Stimulated activated CD4-positive, alpha-beta T cell treated with anti-CD3 and anti-CD28 coated beads, Interleukin-12 subunit alpha, Interleukin-12 subunit beta, amount 100 ng/mL, for 48 hours (primary cell): ENCODE measurements around the gene KLHL35.
"Not testable (repeated sequence)": the region's sequence is repeated elsewhere in the genome, so short reads cannot be mapped to it uniquely, and the experiment has no call there.

Source experiments
- DNase-seq, 3 donors: peaks; one replicate each; pipeline ENCODE4 v3.0.0-alpha.2; 2020; ENCODE audit warnings: low read depth in 2 of 3, low spot score in 1 of 3

Gene KLHL35

GRCh38 chr11:75394085-75394840, 38.7 kb downstream of the KLHL35 start:
- DNase-seq = no peak

- DNase-seq = no peak
Observed at GRCh38 chr11:75389925-75390324, 43.1 kb downstream of the KLHL35 start.

DNA sequence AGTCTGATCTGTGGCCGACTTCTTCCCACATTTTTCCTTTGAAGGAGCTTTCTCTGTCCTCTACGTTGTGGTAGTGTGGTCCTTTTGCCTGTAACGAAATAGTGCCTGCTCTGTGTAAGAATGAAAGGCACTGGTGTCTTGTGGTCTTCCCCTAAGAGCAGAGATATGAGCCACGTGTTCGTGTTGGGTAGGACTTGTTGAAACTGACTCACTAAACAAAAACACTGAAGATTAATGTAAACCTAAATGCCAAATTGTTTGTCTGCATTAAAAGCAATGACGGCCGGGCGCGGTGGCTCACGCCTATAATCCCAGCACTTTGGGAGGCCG, 43.8 kb downstream of the KLHL35 start:
- DNase-seq = no peak

DNA sequence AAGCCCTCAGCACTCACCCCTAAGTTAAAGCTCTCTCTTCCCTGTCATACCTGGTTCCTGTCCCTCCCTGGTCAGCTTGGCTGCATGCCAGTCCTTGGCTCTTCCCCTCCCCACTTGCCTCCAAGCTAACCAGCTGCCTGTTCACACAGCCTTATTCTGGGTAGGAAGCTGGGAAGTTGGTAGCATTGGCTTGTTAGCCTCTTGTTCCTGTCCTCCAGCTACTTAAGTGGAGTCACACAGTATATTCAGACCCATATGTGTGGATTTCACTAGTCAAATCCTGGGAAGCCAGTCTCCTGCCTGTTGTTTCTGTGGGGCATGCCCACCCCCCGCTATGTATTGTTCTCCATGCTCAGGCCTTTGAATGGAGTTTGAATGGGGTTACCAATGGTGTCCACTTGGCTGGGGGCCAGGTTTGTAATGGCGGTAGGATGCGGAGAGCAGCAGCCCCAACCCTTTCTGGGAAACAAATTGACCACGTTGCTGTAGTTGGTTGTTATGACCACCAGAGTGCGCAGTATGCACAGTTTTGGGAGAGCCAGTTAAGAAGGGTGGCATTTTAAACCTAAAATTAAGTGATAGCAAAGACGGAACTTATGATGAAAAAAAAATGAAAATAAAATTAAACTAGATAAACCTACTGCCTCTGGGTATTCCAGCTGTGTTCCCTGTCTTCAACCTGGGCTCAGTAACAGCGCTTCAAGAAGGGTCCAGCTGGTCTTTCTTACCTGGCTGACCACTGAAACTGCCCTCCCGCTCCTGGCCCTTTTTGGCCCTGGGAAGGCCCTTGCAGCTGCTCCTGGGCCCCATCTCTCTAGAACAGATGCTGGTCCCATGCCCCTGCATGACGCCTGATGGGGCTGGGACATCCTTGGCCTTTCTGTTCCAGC, 44.4 kb downstream of the KLHL35 start:
- DNase-seq = peak; percentile 56 to 73 (median 57)

DNA sequence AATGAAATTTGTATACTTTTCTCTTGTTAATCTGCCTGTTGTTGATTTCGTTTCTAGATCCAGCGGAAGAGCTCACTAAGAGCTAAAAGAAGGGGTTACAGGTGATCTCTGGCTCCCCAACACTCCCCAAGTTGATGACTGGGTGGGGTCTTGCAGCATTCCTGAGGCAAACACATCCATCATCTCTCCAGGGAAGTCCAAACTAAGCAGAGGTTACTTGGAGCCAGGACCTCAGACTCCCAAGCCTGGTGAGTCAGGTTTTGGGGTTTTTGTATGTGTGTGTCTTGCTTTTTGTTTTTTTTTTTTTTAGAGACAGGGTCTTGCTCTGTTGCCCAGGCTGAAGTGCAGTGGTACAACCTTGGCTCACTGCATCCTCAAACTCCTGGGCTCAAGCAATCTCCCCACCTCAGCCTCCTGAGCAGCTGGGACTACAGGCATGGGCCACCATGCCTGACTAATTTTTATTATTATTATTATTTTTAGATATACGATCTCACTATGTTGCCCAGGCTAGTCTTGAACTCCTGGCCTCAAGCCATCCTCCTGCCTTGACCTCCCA, 45.2 kb downstream of the KLHL35 start:
- no peak for DNase-seq

- no peak for DNase-seq
Observed at GRCh38 chr11:75386942-75387630, 45.9 kb downstream of the KLHL35 start.

DNA sequence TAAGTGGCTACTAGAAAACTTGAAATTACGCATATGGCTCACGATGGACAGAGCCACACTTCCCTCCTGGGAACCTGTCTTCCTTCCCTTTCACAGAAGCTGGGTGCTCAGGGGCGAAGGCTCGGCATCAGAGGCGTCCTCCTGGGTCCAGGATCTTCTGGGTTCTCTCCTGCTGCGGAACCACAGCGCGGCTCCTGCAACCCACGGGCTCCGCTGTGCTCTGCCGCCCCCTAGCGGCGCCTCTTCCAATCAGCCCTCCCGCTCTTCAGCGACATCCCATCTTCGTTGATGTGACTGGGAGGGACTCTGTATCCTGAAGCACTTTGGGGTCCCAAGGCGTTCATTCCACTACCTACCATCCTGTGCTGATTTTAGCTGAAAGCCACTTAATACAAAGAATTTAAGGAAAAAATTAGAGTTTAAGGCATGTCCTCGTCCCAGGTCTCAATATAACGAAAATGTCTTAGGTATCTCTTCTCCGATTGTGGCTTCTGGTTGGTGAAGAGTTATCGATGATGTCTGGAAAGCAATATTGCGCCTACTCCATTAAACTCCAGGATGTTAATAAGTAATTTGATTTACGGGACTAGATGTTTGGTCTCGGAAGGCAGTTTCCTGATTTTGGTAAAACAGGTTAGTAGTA, 48.4 kb downstream of the KLHL35 start:
- DNase-seq = peak; percentile 47 to 66 (median 65)

- no peak for DNase-seq
Observed at GRCh38 chr11:75383246-75383645, 49.8 kb downstream of the KLHL35 start.

GRCh38 chr11:75380716-75381420, 52.1 kb downstream of the KLHL35 start:
- DNase-seq = no peak

DNA sequence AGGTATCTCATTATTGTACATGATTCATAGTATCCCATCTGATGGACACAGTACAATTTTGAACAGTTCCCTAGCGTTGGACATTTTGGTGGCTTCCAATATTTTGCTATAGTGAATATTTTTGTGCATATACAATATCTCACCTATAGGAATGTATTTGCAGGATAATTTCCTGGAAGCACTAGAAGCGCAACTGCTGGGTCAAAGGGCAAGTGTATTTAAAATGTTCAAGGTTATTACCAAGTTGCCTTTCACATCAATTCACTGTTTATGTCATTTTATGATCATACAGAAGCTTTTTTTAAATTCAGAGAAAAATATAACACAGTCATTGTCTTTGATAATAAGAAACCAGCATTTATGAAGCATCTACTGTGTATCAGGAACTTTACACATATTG, 52.8 kb downstream of the KLHL35 start:
- DNase-seq = no peak

DNA sequence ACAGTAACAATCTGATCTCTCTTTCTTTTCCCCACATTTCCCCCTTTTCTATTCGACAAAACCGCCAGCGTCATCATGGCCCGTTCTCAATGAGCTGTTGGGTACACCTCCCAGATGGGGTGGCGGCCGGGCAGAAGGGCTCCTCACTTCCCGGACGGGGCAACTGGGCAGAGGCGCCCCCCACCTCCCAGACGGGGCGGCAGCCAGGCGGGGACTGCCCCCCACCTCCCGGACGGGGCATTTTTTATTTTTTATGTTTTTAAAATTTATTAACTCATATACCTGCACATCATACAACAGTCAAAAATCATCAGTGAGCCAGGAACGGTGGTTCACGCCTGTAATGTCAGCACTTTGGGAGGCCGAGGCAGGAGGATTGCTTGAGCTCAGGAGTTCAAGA, 54.2 kb downstream of the KLHL35 start:
- not testable (repeated sequence) for DNase-seq

GRCh38 chr11:75376175-75376574, 56.8 kb downstream of the KLHL35 start:
- no peak for DNase-seq

GRCh38 chr11:75375626-75376025, 57.4 kb downstream of the KLHL35 start:
- DNase-seq = no peak

DNA sequence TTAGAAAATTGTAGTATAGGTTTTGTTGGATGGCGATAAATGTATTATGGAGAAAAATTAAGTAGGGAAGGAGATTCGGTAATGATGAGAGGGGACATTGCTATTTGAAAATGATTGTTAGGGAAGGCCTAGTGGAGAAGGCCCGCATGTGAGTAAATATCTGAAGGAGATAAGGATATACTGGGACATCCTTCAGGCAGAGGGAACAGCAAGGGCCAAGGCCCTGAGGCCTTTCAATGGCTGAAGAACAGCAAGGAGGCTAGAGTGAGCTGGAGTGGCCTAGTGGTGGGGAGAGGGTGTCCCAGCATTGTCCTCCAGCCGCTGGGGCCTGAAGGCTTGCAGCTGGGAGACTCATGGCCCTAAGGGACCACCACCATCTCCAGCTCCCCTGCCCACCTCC, 58.4 kb downstream of the KLHL35 start:
- no peak for DNase-seq

- DNase-seq = no peak
Observed at GRCh38 chr11:75373201-75373600, 59.8 kb downstream of the KLHL35 start.
